Calu3 (cell line): ENCODE results near the gene MCTP1. TPM values are rescaled to one million over a fixed set of nuclear protein-coding genes. Genes with fewer than 3 reads are reported as not detected.

Experiments used
- BruUV-seq: library from RNA; stranded (reverse); fragments of 400-500 nt; replicated peaks from 2 replicates; lab custom pipeline; 2021; lab: Mats Ljungman, UMichigan
- CTCF ChIA-PET: fragments of 300-600 bp; sonication (Branson Sonifier 250); formaldehyde crosslinking; loops from one replicate; lab custom pipeline; 2022; ENCODE audit warnings: antibody characterized with exemption; lab: Charles Lee
- DNase-seq: peaks from one replicate; pipeline ENCODE4 v3.0.0; 2022
- H3K27ac Mint-ChIP-seq: one replicate; pipeline ENCODE4 v1.8.0; 2022; ENCODE audit warnings: mixed read lengths; ENCODE audit not compliant: unreplicated experiment
- H3K27me3 Mint-ChIP-seq: one replicate; pipeline ENCODE4 v1.8.0; 2022; ENCODE audit warnings: mixed read lengths; ENCODE audit not compliant: unreplicated experiment
- H3K36me3 Mint-ChIP-seq: one replicate; pipeline ENCODE4 v1.8.0; 2022; ENCODE audit warnings: mild to moderate bottlenecking, moderate library complexity, mixed read lengths; ENCODE audit not compliant: insufficient read depth, unreplicated experiment
- H3K4me1 Mint-ChIP-seq: one replicate; pipeline ENCODE4 v1.8.0; 2022; ENCODE audit warnings: mild to moderate bottlenecking, low read depth, mixed read lengths; ENCODE audit not compliant: unreplicated experiment
- H3K4me3 Mint-ChIP-seq: one replicate; pipeline ENCODE4 v1.8.0; 2022; ENCODE audit warnings: mild to moderate bottlenecking, low read depth, moderate library complexity, mixed read lengths; ENCODE audit not compliant: unreplicated experiment
- H3K9me3 Mint-ChIP-seq: one replicate; pipeline ENCODE4 v1.8.0; 2022; ENCODE audit warnings: low read depth, mixed read lengths; ENCODE audit not compliant: unreplicated experiment
- intact Hi-C: fragments of 100-400 bp; cut with micrococcal nuclease; formaldehyde crosslinking; loops from one replicate; pipeline ENCODE4 v1.10.0; 2022; ENCODE audit not compliant: unreplicated experiment
- total RNA-seq: library from RNA; stranded (reverse); gene quantifications from 2 replicates; pipeline ENCODE4 v1.2.3, GENCODE V29; 2022
- TF ChIP-seq, protein P1 (sequence below): fragments of 200-600 bp; IDR thresholded peaks from one replicate; pipeline ENCODE4 v1.8.0; 2022; ENCODE audit warnings: antibody characterized with exemption; ENCODE audit not compliant: unreplicated experiment

The MCTP1 gene
- total RNA-seq, 1 experiment from 2014 or later = 28.4 TPM

DNA sequence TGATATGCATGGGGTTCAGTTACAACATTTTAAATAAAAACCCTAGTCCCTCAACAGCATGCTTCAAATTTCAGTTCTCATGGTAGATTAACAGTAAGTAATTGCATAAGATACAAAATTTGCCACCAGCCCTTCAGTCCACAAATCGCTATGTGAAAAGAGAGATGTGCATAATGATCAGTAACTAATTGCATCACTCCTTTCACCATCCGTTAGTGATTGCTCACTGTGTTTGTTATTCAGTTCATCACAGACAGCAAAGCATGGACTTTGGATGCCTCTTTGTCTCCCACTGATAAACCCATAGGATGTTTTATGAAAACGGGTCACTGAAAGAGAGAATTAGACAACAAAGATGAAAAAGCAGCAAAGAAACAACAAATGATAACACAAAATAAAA, 103.2 kb downstream of the MCTP1 start:
- no peaks in the 10 kb centered on the region for H3K36me3 Mint-ChIP-seq
- no TSS peak for BruUV-seq
- H3K4me1 Mint-ChIP-seq = no peaks in the 10 kb centered on the region
- peaks cover 13% of the 10 kb centered on the region for H3K27me3 Mint-ChIP-seq
- CTCF ChIA-PET = no interaction called here
- intact Hi-C loops = loop anchor here (5.0 kb wide), 1 partner anchor 214 kb away; no protein-coding TSS in a partner anchor
- no peak overlapping the region for H3K4me3 Mint-ChIP-seq
- no peak for DNase-seq
- H3K9me3 Mint-ChIP-seq = no peaks in the 10 kb centered on the region
- H3K27ac Mint-ChIP-seq = no peak overlapping the region
- TF ChIP-seq, protein P1, sequence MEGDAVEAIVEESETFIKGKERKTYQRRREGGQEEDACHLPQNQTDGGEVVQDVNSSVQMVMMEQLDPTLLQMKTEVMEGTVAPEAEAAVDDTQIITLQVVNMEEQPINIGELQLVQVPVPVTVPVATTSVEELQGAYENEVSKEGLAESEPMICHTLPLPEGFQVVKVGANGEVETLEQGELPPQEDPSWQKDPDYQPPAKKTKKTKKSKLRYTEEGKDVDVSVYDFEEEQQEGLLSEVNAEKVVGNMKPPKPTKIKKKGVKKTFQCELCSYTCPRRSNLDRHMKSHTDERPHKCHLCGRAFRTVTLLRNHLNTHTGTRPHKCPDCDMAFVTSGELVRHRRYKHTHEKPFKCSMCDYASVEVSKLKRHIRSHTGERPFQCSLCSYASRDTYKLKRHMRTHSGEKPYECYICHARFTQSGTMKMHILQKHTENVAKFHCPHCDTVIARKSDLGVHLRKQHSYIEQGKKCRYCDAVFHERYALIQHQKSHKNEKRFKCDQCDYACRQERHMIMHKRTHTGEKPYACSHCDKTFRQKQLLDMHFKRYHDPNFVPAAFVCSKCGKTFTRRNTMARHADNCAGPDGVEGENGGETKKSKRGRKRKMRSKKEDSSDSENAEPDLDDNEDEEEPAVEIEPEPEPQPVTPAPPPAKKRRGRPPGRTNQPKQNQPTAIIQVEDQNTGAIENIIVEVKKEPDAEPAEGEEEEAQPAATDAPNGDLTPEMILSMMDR = no peak

DNA sequence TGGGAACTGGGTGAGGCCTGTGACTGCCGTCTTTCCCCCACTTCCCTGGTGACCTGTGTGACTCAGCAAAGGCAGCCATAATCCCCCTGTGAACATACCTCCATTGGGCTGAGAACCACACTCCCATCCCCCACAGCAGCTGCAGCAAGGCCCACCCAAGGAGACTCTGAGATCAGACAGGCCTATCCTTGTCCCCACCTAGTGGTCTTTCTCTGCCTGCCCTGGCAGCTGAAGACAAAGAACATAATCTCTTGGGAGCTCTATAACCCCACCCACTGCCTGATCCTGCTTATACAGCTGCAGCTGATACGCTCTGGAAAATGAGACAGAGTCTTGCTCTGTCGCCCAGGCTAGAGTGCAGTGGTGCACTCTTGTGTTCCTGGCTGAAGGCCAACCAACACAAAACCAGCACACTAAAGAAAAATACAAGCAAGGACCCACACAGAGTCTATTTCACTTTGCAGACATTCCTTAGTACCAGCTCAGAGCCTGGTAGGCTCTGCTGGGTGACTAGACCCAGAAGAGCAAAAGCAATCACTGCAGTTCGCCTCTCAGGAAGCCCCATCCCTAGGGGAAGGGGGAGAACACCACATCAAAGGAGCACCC, 106.7 kb downstream of the MCTP1 start:
- Mint-ChIP-seq H3K4me1 (no peaks in the 10 kb centered on the region), H3K27ac (no peak overlapping the region), H3K36me3 (no peaks in the 10 kb centered on the region), H3K9me3 (no peaks in the 10 kb centered on the region), H3K27me3 (peaks cover 13% of the 10 kb centered on the region), H3K4me3 (no peak overlapping the region)
- no TSS peak for BruUV-seq
- TF ChIP-seq, protein P1 = peak; percentile 9
- CTCF ChIA-PET = interaction anchor here (2.3 kb wide), 1 partner anchor 209 kb away, joined by 7 read pairs; no protein-coding TSS in a partner anchor
- intact Hi-C loops = no loop called here
- DNase-seq = peak; percentile 12

DNA sequence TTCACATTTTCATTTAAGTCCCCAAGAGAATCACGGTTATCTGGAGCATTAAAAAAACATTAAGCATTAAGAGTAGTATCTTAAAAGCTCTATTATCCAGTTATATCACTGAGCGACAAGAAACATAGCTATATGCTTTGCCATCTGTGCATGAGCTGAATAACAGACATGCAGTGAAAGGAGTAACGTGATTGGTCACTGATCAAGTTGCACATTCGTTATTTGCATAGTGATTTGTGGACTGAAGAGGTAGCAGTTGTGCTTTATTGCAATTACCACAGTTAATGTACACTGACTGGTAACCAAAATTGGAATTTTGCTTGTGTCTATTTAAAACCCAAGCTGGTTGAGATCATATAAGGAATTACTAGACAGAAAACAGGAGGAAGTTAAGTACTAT, 107.4 kb downstream of the MCTP1 start:
- no peak for DNase-seq
- intact Hi-C loops = no loop called here
- H3K27ac Mint-ChIP-seq = no peak overlapping the region
- no TSS peak for BruUV-seq
- H3K27me3 Mint-ChIP-seq = peaks cover 13% of the 10 kb centered on the region
- CTCF ChIA-PET = interaction anchor here (2.3 kb wide), 1 partner anchor 209 kb away, joined by 7 read pairs; no protein-coding TSS in a partner anchor
- H3K36me3 Mint-ChIP-seq = no peaks in the 10 kb centered on the region
- no peaks in the 10 kb centered on the region for H3K9me3 Mint-ChIP-seq
- TF ChIP-seq, protein P1 = no peak
- no peaks in the 10 kb centered on the region for H3K4me1 Mint-ChIP-seq
- no peak overlapping the region for H3K4me3 Mint-ChIP-seq

DNA sequence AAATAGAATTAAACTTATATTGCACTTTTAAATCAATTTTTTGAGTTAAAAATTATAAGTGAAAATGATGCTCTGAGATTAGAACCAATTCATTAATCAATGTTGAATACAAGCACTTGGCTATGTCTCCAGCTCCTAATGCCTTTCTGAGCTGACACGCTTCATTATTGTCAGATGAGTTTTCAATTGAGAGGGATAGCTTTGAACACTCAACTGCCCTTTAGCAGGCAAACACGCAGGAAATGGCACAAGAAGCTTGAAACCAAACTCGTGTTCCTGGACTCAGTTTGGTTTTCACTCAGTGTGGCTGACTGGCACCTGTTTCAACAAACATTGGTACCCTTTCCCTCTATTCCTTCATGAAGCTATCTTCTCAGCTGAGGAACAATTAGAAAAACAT, 109.8 kb downstream of the MCTP1 start:
- H3K4me3 Mint-ChIP-seq = no peak overlapping the region
- BruUV-seq = no TSS peak
- CTCF ChIA-PET = no interaction called here

More for the DNA sequence above, 109.8 kb downstream of the MCTP1 start:
- peaks cover 6% of the 10 kb centered on the region for H3K9me3 Mint-ChIP-seq
- TF ChIP-seq, protein P1 = no peak
- H3K27ac Mint-ChIP-seq = no peak overlapping the region
- DNase-seq = no peak
- intact Hi-C loops = no loop called here
- H3K36me3 Mint-ChIP-seq = no peaks in the 10 kb centered on the region
- H3K4me1 Mint-ChIP-seq = no peaks in the 10 kb centered on the region
- no peaks in the 10 kb centered on the region for H3K27me3 Mint-ChIP-seq
